ENCODE data around the gene IRAK1.
A peak's percentile ranks its signal among the peaks of the same experiment; 100 is the strongest.

The IRAK1 gene

DNA sequence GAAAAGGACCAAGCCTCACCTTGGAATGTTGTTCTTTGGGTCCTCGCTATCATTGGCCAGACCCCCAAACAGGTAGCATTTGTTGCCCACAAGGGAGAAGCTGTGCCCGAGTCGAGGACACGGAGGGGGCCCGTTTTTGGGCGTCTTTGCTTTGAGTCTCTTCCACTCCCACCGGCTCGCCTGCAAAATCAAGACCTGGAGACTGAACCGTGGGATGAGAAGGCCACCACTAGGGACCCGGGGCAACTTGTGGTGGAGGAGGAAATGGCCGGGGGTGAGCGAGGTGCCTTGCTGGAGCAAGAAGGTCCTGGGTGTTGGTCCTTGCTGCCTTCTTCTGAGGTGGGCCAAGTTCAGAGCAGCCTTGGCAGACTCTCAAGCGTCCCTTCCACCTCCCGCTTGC, 55.6 kb downstream of the IRAK1 start:
- CTCF ChIA-PET = interaction anchor here (1.0 to 1.9 kb wide), 4 partner anchors 10 to 17 kb away, joined by 3 to 5 read pairs (median 3); no protein-coding TSS in a partner anchor
- TF ChIP-seq, protein P1, sequence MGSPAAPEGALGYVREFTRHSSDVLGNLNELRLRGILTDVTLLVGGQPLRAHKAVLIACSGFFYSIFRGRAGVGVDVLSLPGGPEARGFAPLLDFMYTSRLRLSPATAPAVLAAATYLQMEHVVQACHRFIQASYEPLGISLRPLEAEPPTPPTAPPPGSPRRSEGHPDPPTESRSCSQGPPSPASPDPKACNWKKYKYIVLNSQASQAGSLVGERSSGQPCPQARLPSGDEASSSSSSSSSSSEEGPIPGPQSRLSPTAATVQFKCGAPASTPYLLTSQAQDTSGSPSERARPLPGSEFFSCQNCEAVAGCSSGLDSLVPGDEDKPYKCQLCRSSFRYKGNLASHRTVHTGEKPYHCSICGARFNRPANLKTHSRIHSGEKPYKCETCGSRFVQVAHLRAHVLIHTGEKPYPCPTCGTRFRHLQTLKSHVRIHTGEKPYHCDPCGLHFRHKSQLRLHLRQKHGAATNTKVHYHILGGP (tag by site-specific recombination; IDR thresholded peaks at IDR 0.05) = no peak
- TF ChIP-seq ZBTB8A (tag by site-specific recombination; IDR thresholded peaks at IDR 0.05) = 0 out of 2 replicates have a peak, but pooled peaks have one; percentile 26
- Histone ChIP-seq H3K9me3 (ENCODE audit: control insufficient read depth, insufficient read depth, low read depth, low read length) (no peaks in the 10 kb centered on the region), H3K4me1 (ENCODE audit: control insufficient read depth, insufficient read depth, low read length) (peaks cover 4% of the 10 kb centered on the region; the same call in 1 of the 2 replicates), H3K27ac (ENCODE audit: extremely low read depth, low read depth, low read length) (no peak overlapping the region), H3K36me3 (ENCODE audit: control insufficient read depth in 2 of 2, insufficient read depth in 1 of 2, low read length in 2 of 2) (peaks cover 28 to 91% of the 10 kb centered on the region in 2 experiments), H3K4me3 (ENCODE audit: low read depth, low read length) (no peak overlapping the region)
- POLR2A ChIA-PET = interaction anchor here (1.9 kb wide), 1 partner anchor 36 kb away, joined by 5 read pairs; no protein-coding TSS in a partner anchor

GRCh38 chrX:153963546-153963945, 56.2 kb downstream of the IRAK1 start:
- no peak overlapping the region for H3K4me3 ChIP-seq (ENCODE audit: low read depth, low read length)
- H3K9me3 ChIP-seq (ENCODE audit: control insufficient read depth, insufficient read depth, low read depth, low read length) = no peaks in the 10 kb centered on the region
- TF ChIP-seq ZNF621 (tag by site-specific recombination; IDR thresholded peaks at IDR 0.05) (no peak), MEIS1 (CRISPR knock-in tag; IDR thresholded peaks at IDR 0.05; ENCODE audit: borderline replicate concordance) (no peak), ZNF121 (tag by site-specific recombination; IDR thresholded peaks at IDR 0.05) (no peak), ZNF48 (tag by site-specific recombination; IDR thresholded peaks at IDR 0.05) (no peak), ZNF561 (tag by site-specific recombination; IDR thresholded peaks at IDR 0.05; ENCODE audit: borderline replicate concordance) (no peak), BCL11A (tag by site-specific recombination; IDR thresholded peaks at IDR 0.05; ENCODE audit: low read depth) (no peak), ZSCAN18 (tag by site-specific recombination; IDR thresholded peaks at IDR 0.05) (no peak), ZNF133 (tag by site-specific recombination; IDR thresholded peaks at IDR 0.05) (no peak), YY2 (tag by site-specific recombination; IDR thresholded peaks at IDR 0.05) (no peak), ZNF624 (tag by site-specific recombination; IDR thresholded peaks at IDR 0.05) (no peak), ZBTB1 (tag by site-specific recombination; IDR thresholded peaks at IDR 0.05) (no peak), ZNF302 (tag by site-specific recombination; IDR thresholded peaks at IDR 0.05; ENCODE audit: low read depth) (no peak), HIC1 (tag by site-specific recombination; IDR thresholded peaks at IDR 0.05) (no peak), ZNF214 (tag by site-specific recombination; IDR thresholded peaks at IDR 0.05; ENCODE audit: borderline replicate concordance) (no peak), HOXC10 (CRISPR knock-in tag; IDR thresholded peaks at IDR 0.05) (no peak), INSM2 (tag by site-specific recombination; IDR thresholded peaks at IDR 0.05) (no peak), ZNF366 (tag by site-specific recombination; conservative IDR thresholded peaks at IDR 0.05) (no peak), ZNF280D (tag by site-specific recombination; IDR thresholded peaks at IDR 0.05) (no peak), ZNF2 (tag by site-specific recombination; IDR thresholded peaks at IDR 0.05) (no peak)
- TF ChIP-seq, protein P2, sequence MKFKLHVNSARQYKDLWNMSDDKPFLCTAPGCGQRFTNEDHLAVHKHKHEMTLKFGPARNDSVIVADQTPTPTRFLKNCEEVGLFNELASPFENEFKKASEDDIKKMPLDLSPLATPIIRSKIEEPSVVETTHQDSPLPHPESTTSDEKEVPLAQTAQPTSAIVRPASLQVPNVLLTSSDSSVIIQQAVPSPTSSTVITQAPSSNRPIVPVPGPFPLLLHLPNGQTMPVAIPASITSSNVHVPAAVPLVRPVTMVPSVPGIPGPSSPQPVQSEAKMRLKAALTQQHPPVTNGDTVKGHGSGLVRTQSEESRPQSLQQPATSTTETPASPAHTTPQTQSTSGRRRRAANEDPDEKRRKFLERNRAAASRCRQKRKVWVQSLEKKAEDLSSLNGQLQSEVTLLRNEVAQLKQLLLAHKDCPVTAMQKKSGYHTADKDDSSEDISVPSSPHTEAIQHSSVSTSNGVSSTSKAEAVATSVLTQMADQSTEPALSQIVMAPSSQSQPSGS (tag by site-specific recombination; IDR thresholded peaks at IDR 0.05; ENCODE audit: low read depth) = no peak
- ChIA-PET CTCF (interaction anchor here (0.6 to 1.9 kb wide), 6 partner anchors 10 to 40 kb away, joined by 3 to 9 read pairs (median 3); no protein-coding TSS in a partner anchor), POLR2A (interaction anchor here (0.5 to 1.9 kb wide), 4 partner anchors 11 to 618 kb away, joined by 3 to 5 read pairs (median 4); no protein-coding TSS in a partner anchor)
- peaks cover 4% of the 10 kb centered on the region; the same call in 1 of the 2 replicates for H3K4me1 ChIP-seq (ENCODE audit: control insufficient read depth, insufficient read depth, low read length)
- no peak overlapping the region for H3K27ac ChIP-seq (ENCODE audit: extremely low read depth, low read depth, low read length)
- H3K36me3 ChIP-seq (ENCODE audit: control insufficient read depth in 2 of 2, insufficient read depth in 1 of 2, low read length in 2 of 2) = peaks cover 28 to 95% of the 10 kb centered on the region in 2 experiments
